ENCODE data around the gene MRTFB.

GRCh38 chr16:14051103-14051729, 19.9 kb upstream of the MRTFB start:
- TF ChIP-seq CTCF (conservative IDR thresholded peaks at IDR 0.05; ENCODE audit: low read depth, low read length): no peak
- no peak for TF ChIP-seq EZH2 (IDR thresholded peaks at IDR 0.05; ENCODE audit: borderline replicate concordance, low read depth, low read length, poor library complexity, severe bottlenecking)
